HG03135 (cell line): ENCODE results near the gene GALE.
"Not testable (repeated sequence)": the region's sequence is repeated elsewhere in the genome, so short reads cannot be mapped to it uniquely, and the experiment has no call there.

Source experiments
- ATAC-seq: cut with Tn5 transposase; IDR thresholded peaks from one replicate; pipeline ENCODE4 v1.9.1; 2021; ENCODE audit warnings: mild to moderate bottlenecking, moderate library complexity; ENCODE audit not compliant: unreplicated experiment

The GALE gene

DNA sequence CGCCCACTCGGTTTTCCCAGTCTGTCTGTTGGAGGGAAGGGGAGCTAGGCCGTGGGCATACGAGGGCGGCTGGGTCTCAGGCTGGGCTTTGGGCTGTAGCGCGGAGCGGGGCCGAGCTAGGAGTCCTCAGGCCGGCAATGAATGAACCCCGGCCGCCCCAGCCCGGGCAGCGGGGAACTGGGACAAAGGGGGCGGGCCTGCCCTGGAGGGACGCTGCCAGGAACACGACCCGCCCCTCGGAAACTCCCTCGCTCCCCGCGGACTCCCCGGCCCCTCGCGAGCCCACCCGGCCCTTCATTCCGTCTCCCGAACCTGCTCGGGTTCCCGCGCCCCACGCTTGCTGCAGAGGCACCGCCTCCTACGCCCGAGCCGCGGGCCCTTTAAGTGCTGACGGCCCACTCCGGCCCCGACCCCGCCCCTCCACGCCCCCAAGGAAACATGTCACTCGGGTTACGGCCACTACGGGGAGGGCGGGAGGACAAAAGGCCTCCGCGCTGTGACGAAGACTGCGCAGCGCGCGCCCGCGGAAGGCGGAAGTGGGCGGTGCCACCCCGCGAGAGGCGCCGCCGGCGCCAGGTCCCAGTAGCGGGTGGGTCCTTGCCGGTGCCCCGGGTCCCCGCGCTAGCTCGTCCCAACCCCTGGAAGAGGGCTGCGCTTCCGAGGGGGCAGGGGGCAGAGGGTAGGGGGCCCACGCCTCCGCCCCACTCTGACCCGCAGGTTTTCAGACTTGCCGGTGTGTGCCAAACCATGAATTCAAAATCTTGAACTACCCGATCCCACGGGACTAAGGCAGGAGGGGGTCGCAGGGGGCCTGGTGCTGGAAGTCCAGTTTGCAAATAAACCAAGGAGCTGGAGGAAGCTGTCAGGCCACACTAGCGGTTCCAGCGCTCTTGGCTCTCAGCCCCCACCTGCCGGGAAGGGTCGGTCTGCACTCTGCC lies at the start of gene GALE:
Gene GALE, minus strand, starts transcription at position 355 of the 938 bp plus-strand sequence. CDS start 1,747 bp downstream, outside the sequence.
- ATAC-seq, result peak; percentile 79

GRCh38 chr1:23848673-23849616 lies 48.4 kb upstream of the GALE start:
- no peak for ATAC-seq

DNA sequence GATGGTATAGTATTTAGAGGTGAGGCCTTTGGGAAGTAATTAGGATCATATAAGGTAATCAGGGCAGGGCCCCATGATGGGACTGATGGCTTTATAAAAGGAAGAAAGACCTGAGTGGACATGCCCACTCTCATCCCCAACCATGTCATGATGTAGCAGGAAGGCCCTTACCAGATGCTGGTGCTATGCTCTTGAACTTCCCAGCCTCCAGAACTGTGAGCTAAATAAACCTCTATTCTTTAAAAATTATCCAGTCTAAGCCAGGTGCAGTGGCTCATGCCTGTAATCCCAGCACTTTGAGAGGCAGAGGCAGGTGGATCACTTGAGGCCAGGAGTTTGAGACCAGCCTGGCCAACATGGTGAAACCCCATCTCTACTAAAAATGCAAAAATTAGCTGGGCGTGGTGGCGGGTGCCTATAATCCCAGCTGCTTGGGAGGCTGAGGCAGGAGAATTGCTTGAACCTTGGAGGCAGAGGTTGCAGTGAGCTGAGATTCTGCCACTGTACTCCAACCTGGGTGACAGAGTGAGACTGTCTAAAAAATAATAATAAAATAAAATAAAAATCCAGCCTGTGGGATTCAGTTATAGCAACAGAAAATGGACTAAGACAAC lies 47.0 kb upstream of the GALE start:
- not testable (repeated sequence) for ATAC-seq

GRCh38 chr1:23845163-23845562 lies 44.6 kb upstream of the GALE start:
- no peak for ATAC-seq

DNA sequence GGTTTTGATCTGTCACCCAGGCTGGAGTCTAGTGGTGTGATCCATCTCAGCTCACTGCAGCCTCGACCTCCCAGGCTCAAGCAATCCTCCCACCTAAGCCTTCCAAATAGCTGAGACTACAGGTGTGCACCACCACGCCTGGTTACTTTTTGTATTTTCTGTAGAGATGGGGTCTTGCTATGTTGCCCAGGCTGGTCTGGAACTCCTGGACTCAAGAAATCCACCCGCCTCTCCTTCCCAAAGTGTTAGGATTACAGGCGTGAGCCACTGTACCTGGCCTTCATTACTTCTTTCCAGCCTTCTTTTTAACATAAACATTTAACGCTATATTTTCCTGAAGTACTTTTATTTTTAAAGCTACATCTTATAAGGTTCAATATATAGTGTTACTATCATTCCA lies 43.1 kb upstream of the GALE start:
- ATAC-seq, result no peak

DNA sequence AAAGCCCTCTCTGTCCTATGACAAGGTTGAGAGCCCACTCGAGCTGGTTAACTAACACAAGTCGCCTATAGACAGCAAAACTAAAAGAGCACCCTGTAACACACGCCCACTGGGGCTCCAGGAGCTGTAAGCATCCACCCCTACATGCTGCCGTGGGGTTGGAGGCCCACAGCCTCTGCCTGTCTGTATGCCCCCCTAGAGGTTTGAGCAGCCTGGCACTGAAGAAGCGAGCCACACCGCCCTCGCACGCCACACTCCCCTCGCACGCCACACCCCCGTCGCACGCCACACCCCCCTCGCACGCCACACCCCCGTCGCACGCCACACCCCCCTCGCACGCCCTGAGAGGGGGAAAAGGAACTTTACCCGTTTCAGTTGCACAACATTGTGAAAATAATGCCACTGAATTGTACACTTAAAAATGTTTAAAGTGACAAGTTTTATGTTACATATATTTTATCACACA lies 37.9 kb upstream of the GALE start:
- ATAC-seq, result peak; percentile 76

DNA sequence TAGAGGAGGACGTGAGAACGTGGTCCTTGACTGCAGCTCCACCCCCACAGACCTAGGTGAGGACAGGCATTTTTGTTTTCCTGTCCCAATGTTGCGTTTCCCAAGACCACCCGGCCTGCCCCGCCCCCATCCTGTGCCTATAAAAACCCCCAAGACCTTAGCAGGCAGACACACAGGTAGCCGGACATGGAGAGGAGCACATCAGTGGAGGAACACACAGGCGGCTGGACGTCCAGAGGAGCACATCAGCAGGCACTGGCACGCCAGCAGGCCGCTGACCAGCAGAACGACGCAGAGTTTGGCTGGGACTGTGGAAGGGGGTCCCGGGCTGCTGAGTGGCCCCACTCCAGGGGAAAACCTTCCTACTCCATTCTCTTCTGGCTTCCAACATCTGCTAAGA lies 37.4 kb upstream of the GALE start:
- peak; percentile 13 for ATAC-seq

DNA sequence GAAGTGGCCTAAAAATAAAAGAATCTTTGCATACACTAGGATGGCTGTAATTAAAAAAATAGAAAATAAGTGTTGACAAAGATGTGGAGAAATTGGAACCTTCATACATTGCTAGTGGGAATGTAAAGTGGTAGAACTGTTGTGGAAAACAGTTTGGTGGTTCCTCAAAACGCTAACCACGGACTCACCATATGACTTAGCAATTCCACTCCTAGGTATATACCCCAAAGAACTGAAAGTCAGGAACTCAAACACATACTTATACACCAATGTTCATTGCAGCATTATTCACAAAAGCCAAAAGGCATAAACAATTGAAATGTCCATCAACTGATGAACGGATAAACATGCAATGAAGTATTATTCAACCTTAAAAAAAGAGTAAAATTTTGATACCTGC lies 35.5 kb upstream of the GALE start:
- ATAC-seq, result no peak

DNA sequence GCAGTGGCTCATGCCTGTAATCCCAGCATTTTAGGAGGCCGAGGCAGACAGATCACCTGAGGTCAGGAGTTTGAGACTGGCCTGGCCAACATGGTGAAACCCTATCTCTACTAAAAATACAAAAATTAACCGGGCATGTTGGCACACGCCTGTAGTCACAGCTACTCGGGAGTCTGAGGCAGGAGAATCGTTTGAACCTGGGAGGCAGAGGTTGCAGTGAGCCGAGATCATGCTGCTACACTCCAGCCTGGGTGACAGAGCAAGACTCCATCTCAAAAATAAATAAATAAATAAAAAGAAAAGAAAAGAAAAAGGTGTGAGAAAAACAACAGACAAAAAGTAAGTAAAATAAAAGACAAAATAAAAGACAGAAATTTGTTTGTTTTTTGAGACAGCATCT lies 33.6 kb upstream of the GALE start:
- not testable (repeated sequence) for ATAC-seq

DNA sequence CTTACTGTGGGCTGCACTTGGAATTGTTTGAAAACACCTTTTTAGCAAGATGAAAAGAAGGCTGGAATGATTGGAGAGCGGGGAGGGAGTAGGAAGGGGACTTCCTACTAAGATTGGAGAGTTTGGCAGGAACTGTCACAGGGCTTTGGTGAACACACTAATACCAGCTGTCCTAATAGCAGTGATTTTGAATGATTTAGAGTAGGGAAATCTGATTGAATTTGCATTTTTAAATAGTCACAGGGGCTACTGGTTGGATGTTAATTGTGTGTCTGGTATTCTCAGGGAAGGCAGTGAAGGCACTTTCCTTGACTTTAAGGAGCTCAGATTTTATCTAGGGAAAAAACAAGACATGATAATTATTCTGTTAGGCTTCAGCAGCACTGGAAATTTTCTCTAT lies 27.2 kb upstream of the GALE start:
- ATAC-seq, result no peak

DNA sequence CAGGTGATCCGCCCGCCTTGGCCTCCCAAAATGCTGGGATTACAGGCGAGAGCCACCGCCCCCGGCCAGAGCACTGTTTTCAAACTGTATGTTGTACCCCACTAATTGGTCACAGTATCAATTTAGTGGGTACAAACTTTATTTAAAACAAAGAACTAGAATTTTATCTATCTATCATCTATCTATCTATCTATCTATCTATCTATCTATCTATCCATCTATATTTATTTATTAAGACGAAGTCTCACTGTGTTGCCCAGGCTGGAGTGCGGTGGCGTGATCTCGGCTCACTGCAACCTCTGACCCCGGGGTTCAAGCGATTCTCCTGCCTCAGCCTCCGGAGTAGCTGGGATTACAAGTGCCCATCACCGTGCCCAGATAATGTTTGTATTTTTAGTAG lies 26.0 kb upstream of the GALE start:
- ATAC-seq, result not testable (repeated sequence)

- no peak for ATAC-seq
These were observed 25.4 kb upstream of the GALE start for GRCh38 chr1:23825762-23826522.

GRCh38 chr1:23825076-23825761 lies 24.7 kb upstream of the GALE start, which contains the start of gene HMGCL:
Gene HMGCL (minus strand): TSS chr1:23825429. CDS start chr1:23825415, 14 bp downstream.
- ATAC-seq, result peak; percentile 76

DNA sequence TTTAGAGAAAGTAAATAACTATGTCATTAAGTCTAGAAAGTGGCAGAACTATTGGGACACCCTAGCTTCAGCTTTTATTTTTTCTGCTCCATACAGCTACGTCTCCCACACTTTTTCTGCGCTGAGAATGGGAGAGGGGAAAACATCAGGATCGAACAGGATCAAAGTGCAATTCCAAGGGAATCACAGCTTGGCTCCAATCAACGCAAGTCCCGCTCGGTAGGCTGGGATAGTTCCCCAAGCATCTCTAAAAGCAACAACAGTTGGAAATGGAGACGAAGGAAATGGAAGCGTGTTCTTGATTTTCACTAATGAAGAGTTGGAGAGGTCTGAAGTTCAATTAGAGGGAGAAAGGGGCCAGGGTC lies 24.1 kb upstream of the GALE start:
- no peak for ATAC-seq

- ATAC-seq, result no peak
These were observed 23.2 kb upstream of the GALE start for GRCh38 chr1:23823767-23824166.

- ATAC-seq, result no peak
These were observed 17.1 kb upstream of the GALE start for GRCh38 chr1:23817633-23818032.

GRCh38 chr1:23816906-23817305 lies 16.4 kb upstream of the GALE start:
- no peak for ATAC-seq

- no peak for ATAC-seq
These were observed 15.8 kb upstream of the GALE start for GRCh38 chr1:23816361-23816760.

GRCh38 chr1:23814016-23814415 lies 13.5 kb upstream of the GALE start:
- no peak for ATAC-seq
